ENCODE measurements around the gene NAA38.
"Not testable (repeated sequence)": the region's sequence is repeated elsewhere in the genome, so short reads cannot be mapped to it uniquely, and the experiment has no call there.

The NAA38 gene

GRCh38 chr17:7875804-7876370, 18.5 kb upstream of the NAA38 start:
- TF ChIP-seq, protein P1, sequence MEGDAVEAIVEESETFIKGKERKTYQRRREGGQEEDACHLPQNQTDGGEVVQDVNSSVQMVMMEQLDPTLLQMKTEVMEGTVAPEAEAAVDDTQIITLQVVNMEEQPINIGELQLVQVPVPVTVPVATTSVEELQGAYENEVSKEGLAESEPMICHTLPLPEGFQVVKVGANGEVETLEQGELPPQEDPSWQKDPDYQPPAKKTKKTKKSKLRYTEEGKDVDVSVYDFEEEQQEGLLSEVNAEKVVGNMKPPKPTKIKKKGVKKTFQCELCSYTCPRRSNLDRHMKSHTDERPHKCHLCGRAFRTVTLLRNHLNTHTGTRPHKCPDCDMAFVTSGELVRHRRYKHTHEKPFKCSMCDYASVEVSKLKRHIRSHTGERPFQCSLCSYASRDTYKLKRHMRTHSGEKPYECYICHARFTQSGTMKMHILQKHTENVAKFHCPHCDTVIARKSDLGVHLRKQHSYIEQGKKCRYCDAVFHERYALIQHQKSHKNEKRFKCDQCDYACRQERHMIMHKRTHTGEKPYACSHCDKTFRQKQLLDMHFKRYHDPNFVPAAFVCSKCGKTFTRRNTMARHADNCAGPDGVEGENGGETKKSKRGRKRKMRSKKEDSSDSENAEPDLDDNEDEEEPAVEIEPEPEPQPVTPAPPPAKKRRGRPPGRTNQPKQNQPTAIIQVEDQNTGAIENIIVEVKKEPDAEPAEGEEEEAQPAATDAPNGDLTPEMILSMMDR (conservative IDR thresholded peaks at IDR 0.05; ENCODE audit: low read depth, low read length): no peak
- no peaks in the 10 kb centered on the region for H3K36me3 ChIP-seq (ENCODE audit: insufficient read depth)
- no peaks in the 10 kb centered on the region for H3K27me3 ChIP-seq (ENCODE audit: insufficient read depth, low read depth)
- no peak overlapping the region for H3K9ac ChIP-seq
- no peak overlapping the region for H2AFZ ChIP-seq (ENCODE audit: low read depth)
- no peaks in the 10 kb centered on the region for H3K79me2 ChIP-seq (ENCODE audit: insufficient read depth, low read depth)
- no peak overlapping the region for H3K27ac ChIP-seq
- no peak overlapping the region for H3K4me2 ChIP-seq
- H3K4me3 ChIP-seq (IDR thresholded peaks at IDR 0.05; ENCODE audit: insufficient read depth, low read depth, low read length): no peak overlapping the region
- H3K4me1 ChIP-seq (ENCODE audit: low read depth, poor library complexity, severe bottlenecking): no peaks in the 10 kb centered on the region
- no peaks in the 10 kb centered on the region for H4K20me1 ChIP-seq (ENCODE audit: insufficient read depth)

- Histone ChIP-seq H4K20me1 (ENCODE audit: insufficient read depth) (no peaks in the 10 kb centered on the region), H3K79me2 (ENCODE audit: insufficient read depth, low read depth) (no peaks in the 10 kb centered on the region), H3K27me3 (ENCODE audit: insufficient read depth, low read depth) (no peaks in the 10 kb centered on the region), H3K27ac (no peak overlapping the region), H3K4me2 (no peak overlapping the region), H3K4me1 (ENCODE audit: low read depth, poor library complexity, severe bottlenecking) (no peaks in the 10 kb centered on the region), H3K9ac (no peak overlapping the region), H3K4me3 (IDR thresholded peaks at IDR 0.05; ENCODE audit: insufficient read depth, low read depth, low read length) (no peak overlapping the region), H2AFZ (ENCODE audit: low read depth) (no peak overlapping the region), H3K36me3 (ENCODE audit: insufficient read depth) (no peaks in the 10 kb centered on the region)
- TF ChIP-seq, protein P1 (conservative IDR thresholded peaks at IDR 0.05; ENCODE audit: low read depth, low read length): no peak
Observed at GRCh38 chr17:7873051-7873450, 15.7 kb upstream of the NAA38 start.

DNA sequence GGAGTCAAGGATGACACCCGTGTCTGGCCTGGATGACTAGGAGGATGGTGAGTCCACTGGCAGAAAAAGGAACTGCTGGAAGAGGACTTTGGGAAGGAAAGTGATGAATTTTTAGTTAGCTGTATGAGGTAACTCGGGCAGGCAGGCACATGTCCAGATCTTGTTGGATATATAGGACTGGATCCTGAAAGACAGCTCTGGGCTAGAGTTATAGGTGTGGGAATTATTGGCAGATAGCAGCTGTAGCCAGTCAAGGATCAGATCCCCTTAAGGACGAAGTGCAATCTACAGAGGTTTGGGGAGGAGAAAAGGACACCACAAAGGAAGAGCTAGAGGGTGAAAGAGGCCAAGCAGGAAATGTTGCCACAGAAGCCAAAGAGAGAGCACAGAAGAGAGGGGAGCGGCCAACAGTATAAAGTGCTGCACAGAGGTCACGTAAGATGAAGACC, 10.5 kb upstream of the NAA38 start:
- Histone ChIP-seq H3K36me3 (ENCODE audit: insufficient read depth) (no peaks in the 10 kb centered on the region), H2AFZ (ENCODE audit: low read depth) (no peak overlapping the region)

GRCh38 chr17:7864995-7865650, 7.8 kb upstream of the NAA38 start:
- no peak overlapping the region for H3K4me2 ChIP-seq
- TF ChIP-seq, protein P1 (conservative IDR thresholded peaks at IDR 0.05; ENCODE audit: low read depth, low read length): no peak
- no peak overlapping the region for H3K4me3 ChIP-seq (IDR thresholded peaks at IDR 0.05; ENCODE audit: insufficient read depth, low read depth, low read length)
- no peak overlapping the region for H2AFZ ChIP-seq (ENCODE audit: low read depth)
- no peaks in the 10 kb centered on the region for H4K20me1 ChIP-seq (ENCODE audit: insufficient read depth)
- H3K79me2 ChIP-seq (ENCODE audit: insufficient read depth, low read depth): no peaks in the 10 kb centered on the region
- no peak overlapping the region for H3K27ac ChIP-seq
- H3K27me3 ChIP-seq (ENCODE audit: insufficient read depth, low read depth): no peaks in the 10 kb centered on the region
- H3K36me3 ChIP-seq (ENCODE audit: insufficient read depth): no peaks in the 10 kb centered on the region
- no peaks in the 10 kb centered on the region for H3K4me1 ChIP-seq (ENCODE audit: low read depth, poor library complexity, severe bottlenecking)
- H3K9ac ChIP-seq: no peak overlapping the region

More for the DNA sequence above, 10.5 kb upstream of the NAA38 start:
- Histone ChIP-seq H4K20me1 (ENCODE audit: insufficient read depth) (no peaks in the 10 kb centered on the region), H3K9ac (no peak overlapping the region), H3K27me3 (ENCODE audit: insufficient read depth, low read depth) (no peaks in the 10 kb centered on the region), H3K4me1 (ENCODE audit: low read depth, poor library complexity, severe bottlenecking) (no peaks in the 10 kb centered on the region), H3K4me3 (IDR thresholded peaks at IDR 0.05; ENCODE audit: insufficient read depth, low read depth, low read length) (no peak overlapping the region), H3K79me2 (ENCODE audit: insufficient read depth, low read depth) (no peaks in the 10 kb centered on the region), H3K4me2 (no peak overlapping the region), H3K27ac (no peak overlapping the region)
- TF ChIP-seq, protein P1 (conservative IDR thresholded peaks at IDR 0.05; ENCODE audit: low read depth, low read length): no peak

- not testable (repeated sequence) for H3K4me2 ChIP-seq; H3K27ac ChIP-seq; H3K4me3 ChIP-seq (IDR thresholded peaks at IDR 0.05; ENCODE audit: insufficient read depth, low read depth, low read length); H3K79me2 ChIP-seq (ENCODE audit: insufficient read depth, low read depth); H2AFZ ChIP-seq (ENCODE audit: low read depth); H3K36me3 ChIP-seq (ENCODE audit: insufficient read depth); H3K4me1 ChIP-seq (ENCODE audit: low read depth, poor library complexity, severe bottlenecking); H3K9ac ChIP-seq; H4K20me1 ChIP-seq (ENCODE audit: insufficient read depth); H3K27me3 ChIP-seq (ENCODE audit: insufficient read depth, low read depth)
Observed at GRCh38 chr17:7864384-7864783, 7.0 kb upstream of the NAA38 start.
